CD4-positive, alpha-beta T cell treated with Interleukin-17A for 1 hour (primary cell): ENCODE measurements around the gene SPDYE8.
"Not testable (repeated sequence)": the region's sequence is repeated elsewhere in the genome, so short reads cannot be mapped to it uniquely, and the experiment has no call there.

ENCODE experiments used
- DNase-seq: peaks from one replicate; pipeline ENCODE4 v3.0.0-alpha.2; 2020

SPDYE8 gene, protein sequence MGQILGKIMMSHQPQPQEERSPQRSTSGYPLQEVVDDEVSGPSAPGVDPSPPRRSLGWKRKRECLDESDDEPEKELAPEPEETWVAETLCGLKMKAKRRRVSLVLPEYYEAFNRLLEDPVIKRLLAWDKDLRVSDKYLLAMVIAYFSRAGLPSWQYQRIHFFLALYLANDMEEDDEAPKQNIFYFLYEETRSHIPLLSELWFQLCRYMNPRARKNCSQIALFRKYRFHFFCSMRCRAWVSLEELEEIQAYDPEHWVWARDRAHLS

DNA sequence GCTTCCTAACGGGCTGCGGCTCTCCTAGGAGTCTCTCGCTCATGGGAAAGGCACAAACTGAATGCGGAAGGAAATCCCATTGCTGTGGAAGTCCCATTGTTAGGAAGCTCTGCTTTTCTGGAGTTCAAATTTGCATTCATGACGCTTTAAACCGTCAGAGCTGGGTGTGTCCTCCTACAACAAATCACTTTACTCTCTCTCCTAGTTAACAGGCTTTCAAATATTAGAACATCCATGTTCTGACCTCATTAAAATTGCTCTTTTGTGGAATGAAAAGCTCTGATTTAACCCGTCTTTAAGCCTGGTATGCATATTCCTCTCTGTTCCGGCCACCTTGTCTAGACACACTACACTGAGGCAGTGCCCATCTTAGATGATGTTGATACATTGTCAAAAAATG, at the start of gene SPDYE8:
Gene SPDYE8 (minus strand): TSS at position 101 of the 400 bp plus-strand sequence. CDS start 1,800 bp downstream, outside the sequence.
- DNase-seq: not testable (repeated sequence)

DNA sequence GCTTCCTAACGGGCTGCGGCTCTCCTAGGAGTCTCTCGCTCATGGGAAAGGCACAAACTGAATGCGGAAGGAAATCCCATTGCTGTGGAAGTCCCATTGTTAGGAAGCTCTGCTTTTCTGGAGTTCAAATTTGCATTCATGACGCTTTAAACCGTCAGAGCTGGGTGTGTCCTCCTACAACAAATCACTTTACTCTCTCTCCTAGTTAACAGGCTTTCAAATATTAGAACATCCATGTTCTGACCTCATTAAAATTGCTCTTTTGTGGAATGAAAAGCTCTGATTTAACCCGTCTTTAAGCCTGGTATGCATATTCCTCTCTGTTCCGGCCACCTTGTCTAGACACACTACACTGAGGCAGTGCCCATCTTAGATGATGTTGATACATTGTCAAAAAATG, 28.2 kb upstream of the SPDYE8 start, which contains the start of gene SPDYE11:
Gene SPDYE11 (minus strand): TSS at position 101 of the 400 bp plus-strand sequence. CDS start 1,800 bp downstream, outside the sequence.
- not testable (repeated sequence) for DNase-seq

DNA sequence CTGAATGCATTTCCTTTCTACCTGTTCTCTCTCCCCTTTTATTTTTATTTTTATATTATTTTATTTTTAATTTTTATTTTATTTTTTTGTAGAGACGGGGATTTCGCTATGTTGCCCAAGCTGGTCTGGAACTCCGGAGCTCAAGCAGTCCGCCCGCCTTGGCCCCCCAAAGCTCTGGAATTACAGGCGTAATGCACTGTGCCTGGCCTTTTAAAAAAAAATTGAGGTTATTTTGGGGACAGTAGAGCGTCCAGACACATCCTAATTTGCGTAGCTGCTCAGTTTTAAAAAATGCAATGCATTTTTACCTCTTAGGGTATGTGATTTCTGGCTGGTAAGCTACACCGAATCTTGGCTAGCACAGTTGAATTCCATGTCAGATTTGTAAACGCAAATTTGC, 23.1 kb downstream of the SPDYE8 start:
- DNase-seq: not testable (repeated sequence)

DNA sequence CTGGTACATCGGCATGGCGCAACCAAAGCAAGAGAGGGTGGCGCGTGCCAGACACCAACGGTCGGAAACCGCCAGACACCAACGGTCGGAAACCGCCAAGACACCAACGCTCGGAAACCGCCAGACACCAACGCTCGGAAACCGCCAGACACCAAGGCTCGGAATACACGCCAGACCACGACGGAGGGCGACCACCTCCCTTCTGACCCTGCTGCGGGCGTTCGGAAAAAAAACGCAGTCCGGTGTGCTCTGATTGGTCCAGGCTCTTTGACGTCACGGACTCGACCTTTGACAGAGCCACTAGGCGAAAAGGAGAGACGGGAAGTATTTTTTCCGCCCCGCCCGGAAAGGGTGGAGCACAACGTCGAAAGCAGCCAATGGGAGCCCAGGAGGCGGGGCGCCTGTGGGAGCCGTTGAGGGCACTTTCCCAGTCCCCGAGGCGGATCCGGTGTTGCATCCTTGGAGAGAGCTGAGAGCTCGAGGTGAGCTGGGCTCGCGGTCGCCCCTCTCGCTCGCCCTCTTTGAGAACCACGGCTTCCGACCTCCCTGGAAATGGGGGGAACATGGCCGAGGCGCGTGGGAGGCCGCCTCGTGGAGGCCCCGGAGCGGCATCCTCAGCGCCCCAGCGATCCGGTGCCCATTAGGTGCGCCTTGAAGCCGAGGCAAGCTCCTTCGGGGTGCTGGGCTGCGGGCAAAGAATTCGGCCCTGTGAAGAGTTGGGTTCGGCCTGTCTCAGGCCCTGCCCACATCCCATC, 23.7 kb downstream of the SPDYE8 start:
- DNase-seq: peak; percentile 95

DNA sequence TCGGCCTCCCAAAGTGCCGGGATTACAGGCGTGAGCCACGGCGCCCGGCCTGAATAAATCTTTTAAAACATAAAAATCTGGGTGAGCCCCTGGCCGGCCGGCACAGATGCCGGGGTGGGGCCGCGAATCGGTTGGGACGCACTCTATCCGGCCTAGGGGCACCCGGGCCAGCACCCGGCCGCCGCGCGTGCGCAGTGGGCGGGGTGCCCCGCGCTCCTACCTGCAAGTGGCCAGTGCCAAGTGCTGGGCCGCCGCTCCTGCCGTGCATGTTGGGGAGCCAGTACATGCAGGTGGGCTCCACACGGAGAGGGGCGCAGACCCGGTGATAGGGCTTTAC, 24.2 kb downstream of the SPDYE8 start:
- peak; percentile 70 for DNase-seq

DNA sequence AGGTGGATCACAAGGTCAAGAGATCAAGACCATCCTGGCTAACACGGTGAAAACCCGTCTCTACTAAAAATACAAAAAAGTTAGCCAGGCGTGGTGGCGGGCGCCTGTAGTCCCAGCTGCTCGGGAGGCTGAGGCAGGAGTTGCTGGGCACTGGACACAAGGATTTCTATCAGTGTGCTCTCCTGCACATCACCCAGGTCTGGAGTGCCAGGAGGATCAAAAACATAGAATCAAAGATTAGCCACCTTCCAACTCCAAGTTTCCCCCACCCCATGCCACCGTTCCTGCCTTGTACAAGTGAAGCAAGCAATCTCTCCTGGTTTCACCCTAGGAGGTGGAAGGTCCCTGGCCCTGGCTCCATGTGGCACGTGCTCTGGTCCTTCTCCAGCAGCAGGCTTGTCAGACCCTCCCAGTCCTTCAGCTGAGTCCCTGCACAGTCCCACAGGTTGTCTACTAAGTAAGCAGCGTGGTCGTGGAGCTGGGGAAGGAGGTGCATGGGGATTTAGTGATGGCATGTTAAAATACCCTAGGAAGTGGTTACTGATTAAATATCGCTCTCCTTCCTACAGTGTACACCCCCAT, 31.6 kb downstream of the SPDYE8 start:
- not testable (repeated sequence) for DNase-seq

DNA sequence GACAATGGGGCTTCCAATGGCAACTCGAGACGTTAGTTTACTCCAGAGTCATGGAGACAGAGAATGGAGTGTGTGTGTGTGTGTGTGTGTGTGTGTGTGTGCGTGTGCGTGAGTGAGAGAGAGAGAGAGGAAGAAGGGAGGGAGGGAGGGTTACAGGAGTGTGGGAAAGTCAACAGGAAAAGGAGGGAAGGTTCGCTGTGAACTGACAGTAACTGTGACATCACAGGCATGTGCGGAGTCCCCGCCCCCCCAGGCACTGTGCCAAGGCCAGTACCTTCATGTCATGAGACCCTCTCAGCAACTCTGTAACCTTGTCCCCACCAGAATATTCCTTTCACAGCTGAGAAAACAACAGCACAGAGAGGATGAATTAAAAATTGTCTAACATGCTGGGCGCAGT, 32.1 kb downstream of the SPDYE8 start:
- DNase-seq: not testable (repeated sequence)

DNA sequence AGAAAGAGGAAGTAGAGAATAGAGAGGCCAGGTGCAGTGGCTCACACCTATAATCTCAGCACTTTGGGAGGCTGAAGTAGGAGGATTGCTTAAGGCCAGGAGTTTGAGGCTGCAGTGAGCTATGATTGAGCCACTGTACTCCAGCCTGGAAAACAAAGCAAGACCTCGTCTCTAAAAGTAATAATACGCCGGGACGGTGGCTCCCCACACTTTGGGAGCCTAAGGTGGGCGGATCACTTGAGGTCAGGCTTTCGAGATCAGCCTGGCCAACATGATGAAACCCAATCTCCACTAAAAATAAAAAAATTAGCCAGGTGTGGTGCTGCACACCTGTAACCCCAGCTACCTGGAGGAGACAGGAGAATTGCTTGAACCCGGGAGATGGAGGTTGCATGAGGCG, 34.1 kb downstream of the SPDYE8 start:
- not testable (repeated sequence) for DNase-seq

DNA sequence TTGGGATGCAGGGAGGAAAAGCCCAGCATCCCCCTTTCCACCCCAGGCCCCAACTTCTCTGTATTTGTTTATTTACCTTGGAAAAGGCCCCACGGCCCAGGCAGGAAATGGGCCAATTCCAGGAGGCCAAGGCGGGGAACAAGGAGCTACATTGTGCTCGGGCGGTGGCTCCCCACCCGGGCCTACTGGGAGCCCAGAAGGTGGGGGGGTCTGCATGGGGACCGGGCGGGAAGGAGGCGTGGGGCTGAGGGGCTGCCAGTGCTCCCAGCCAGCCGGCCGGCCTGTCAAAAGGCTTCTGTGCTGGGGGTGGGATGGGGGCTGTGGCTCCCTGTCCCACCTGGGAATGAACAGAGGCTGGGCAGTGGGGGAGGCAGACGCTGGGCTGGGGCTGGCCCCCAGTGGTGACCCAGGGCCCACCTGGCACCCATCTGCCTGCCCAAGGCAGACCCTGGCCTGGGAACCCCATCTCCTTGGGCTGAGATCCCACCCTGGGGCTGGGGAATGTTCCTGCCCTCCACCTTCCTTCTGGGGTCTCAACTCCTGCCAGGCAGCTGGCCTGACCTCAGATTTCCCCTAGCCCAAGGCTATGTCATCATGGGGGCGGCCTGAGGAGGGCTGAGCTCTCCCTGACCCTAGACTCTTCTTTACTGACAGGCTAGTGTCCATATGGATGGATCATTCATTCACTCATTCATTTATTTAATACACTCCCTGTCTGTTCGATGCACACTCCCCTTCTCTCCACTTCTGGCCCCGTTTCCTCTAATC, 39.2 kb downstream of the SPDYE8 start:
- not testable (repeated sequence) for DNase-seq

DNA sequence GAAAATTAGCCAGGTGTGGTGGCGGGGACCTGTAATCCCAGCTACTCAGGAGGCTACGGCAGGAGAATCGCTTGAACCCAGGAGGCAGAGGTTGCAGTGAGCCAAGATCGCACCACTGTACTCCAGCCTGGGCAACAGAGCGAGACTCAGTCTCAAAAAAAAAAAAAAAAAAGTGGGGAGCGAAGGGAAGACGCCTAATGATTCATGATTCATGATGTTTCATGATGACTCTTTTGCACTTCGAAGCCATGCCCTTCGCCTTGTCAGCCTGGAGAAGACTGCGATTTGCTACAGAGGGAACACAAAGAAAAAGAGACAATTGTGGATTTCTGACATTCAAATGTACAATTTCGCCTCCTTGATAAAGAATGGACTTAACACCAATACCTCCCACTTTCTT, 47.5 kb downstream of the SPDYE8 start:
- DNase-seq: not testable (repeated sequence)

DNA sequence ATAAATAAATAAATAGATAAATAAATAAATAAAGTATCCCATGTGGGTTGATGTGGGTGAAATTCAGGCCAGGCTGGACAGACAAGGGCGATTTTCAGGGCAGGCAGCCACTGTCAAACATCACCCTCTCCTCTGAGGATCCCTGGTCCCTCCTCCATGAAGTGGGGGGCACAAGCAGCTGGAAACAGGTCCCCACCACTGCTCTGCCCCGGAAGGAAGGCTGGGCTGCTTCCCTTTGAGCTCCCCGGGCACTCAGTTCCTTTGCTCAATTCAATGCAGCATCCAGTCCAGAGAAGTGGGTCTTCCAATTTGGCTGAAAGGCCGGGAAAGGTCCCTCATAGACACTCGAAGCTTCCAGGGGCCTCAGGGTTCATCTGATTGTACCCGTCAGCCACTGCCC, 49.2 kb downstream of the SPDYE8 start:
- DNase-seq: not testable (repeated sequence)

DNA sequence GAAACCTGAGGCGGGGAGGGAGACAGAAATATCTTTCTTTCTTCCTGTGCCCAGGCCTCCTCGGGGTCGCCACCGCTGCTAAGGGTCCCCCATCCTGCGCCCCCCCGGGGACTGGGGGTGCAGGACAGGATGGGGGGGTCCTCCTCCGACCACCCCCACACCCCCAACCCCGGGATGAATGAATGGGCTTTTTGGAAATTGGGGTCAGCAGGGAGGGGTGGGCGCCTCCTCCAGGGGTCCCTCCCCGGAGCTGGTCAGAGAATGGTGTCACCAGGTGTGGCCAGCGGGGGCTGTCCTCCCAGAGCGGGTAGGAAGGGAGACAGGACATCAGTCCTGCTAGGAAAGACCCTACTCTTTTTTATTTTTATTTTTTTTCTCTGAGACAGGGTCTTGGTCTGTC, 53.1 kb downstream of the SPDYE8 start:
- not testable (repeated sequence) for DNase-seq

DNA sequence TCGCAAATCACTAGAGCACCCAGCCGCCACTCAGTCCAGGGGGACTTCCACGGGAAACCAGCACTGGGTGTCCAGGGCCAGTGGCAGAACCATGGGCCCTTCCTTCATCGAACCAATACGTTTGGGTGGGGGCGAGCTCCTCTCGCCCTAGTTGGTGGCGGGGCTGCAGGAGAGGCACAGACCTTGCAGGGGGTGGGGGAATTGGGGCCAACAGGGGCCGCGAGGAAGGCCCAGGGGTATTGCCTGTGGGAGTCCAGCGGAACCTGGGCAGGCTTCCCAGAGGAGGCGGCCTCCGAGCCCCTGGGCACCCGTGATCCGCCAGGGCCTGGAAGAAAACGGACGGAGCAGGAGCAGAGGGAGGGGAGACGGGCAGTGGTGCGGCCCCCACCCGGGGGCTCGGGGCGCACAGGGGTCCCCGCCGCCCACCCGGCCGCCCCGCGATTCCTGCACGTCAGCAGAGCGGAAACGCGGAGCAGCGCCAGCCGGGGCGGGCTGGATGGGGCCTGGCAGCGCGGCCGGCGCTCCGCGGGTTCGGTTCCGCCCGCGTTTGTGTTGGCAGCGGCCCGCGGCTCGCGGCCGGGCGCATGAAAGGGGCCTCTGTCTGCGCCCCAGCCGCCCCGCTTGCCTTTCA, 53.8 kb downstream of the SPDYE8 start:
- DNase-seq: not testable (repeated sequence)

DNA sequence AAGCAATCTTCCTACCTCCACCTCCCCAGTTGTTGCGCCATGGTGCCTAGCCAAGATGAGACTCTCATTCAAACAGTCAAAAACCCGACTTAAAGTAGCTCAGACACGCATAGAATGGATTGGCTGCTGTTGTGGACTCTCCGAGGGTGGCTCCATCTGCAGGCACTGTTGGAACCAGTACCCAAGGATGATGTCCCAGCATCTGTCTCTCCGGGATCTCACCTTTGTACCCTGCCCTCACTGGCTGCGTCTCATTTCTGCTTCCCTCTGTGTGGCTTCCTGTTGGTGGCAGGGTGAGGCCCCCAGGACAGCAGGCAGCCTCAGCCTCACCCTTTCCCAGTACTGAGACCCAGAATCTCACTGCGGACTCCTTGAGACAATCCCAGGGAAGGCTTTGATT, 54.8 kb downstream of the SPDYE8 start:
- DNase-seq: not testable (repeated sequence)

DNA sequence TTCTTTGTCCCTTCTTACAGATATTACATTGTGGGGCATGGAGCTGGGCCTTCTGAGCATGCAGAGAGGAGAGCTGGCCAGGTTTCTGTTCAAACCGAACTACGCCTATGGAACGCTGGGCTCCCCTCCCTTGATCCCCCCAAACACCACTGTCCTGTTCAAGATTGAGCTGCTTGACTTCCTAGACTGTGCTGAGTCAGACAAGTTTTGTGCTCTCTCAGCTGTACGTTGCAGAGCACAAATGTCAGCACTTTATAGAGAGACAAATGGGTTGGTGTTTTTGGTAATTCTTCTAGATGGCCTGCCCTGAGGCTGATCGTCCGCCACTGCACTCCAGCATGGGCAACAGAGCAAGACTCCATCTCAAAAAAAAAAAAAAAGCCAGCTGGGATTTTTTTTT, 58.1 kb downstream of the SPDYE8 start:
- DNase-seq: not testable (repeated sequence)
